ENCODE data around the gene DLGAP3. TPM values are rescaled to one million over a fixed set of nuclear protein-coding genes. Genes with fewer than 3 reads are reported as not detected.

The DLGAP3 gene
- total and polyA plus RNA-seq, 2 of the 13 experiments (the other 11 are each of a cell fraction or from before 2014, with no cell fraction given): 0.03 to 0.04 TPM

GRCh38 chr1:34859446-34860200, 69.8 kb downstream of the DLGAP3 start, which contains the start of gene SMIM12 (continued):
- peak; percentile 64 for TF ChIP-seq TBL1XR1 (IDR thresholded peaks at IDR 0.05; ENCODE audit: borderline replicate concordance, low read length, partially characterized antibody)
- peak; percentile 71; the same call in 1 of the 2 replicates for TF ChIP-seq ZNF335 (CRISPR knock-in tag; IDR thresholded peaks at IDR 0.05)
- no peak for TF ChIP-seq ZNF761 (CRISPR knock-in tag; conservative IDR thresholded peaks at IDR 0.05)
- TF ChIP-seq KLF16 (CRISPR knock-in tag; IDR thresholded peaks at IDR 0.05): peak in 1 of 2 experiments; percentile 94; a peak in 2 of 4 replicates
- TF ChIP-seq TP53 (CRISPR knock-in tag; conservative IDR thresholded peaks at IDR 0.05): no peak
- TF ChIP-seq MXD1 (CRISPR knock-in tag; IDR thresholded peaks at IDR 0.05): peak; percentile 83
- no peak for TF ChIP-seq ATM (IDR thresholded peaks at IDR 0.05; ENCODE audit: borderline replicate concordance)
- no peak for TF ChIP-seq ZNF605 (CRISPR knock-in tag; IDR thresholded peaks at IDR 0.05)
- peak; percentile 79; the same call in 1 of the 2 replicates for TF ChIP-seq ZNF546 (CRISPR knock-in tag; conservative IDR thresholded peaks at IDR 0.05)
- TF ChIP-seq ZNF207 (IDR thresholded peaks at IDR 0.05; ENCODE audit: borderline replicate concordance): no peak
- TF ChIP-seq ZMAT5 (CRISPR knock-in tag; IDR thresholded peaks at IDR 0.05; ENCODE audit: borderline replicate concordance, low read depth): no peak
- no peak for TF ChIP-seq GRHL1 (CRISPR knock-in tag; conservative IDR thresholded peaks at IDR 0.05)
- no peak for TF ChIP-seq NFATC3 (CRISPR knock-in tag; IDR thresholded peaks at IDR 0.05)
- no peak; the same call in 1 of the 2 replicates for TF ChIP-seq TMF1 (CRISPR knock-in tag; IDR thresholded peaks at IDR 0.05; ENCODE audit: low read depth)
- peak; percentile 89; the same call in 2 of the 3 replicates for TF ChIP-seq MXI1 (IDR thresholded peaks at IDR 0.05; ENCODE audit: borderline replicate concordance, low read depth, low read length)
- no peak for TF ChIP-seq ZNF3 (CRISPR knock-in tag; IDR thresholded peaks at IDR 0.05)
- no peak for TF ChIP-seq ZBTB3 (CRISPR knock-in tag; IDR thresholded peaks at IDR 0.05; ENCODE audit: borderline replicate concordance, low read depth)
- TF ChIP-seq TARDBP (CRISPR knock-in tag; IDR thresholded peaks at IDR 0.05): peak; percentile 93
- no peak for TF ChIP-seq NONO (IDR thresholded peaks at IDR 0.05)
- TF ChIP-seq NONO (CRISPR knock-in tag; conservative IDR thresholded peaks at IDR 0.05): peak; percentile 90
- TF ChIP-seq MTA3 (CRISPR knock-in tag; IDR thresholded peaks at IDR 0.05): no peak
- no peak for TF ChIP-seq SCMH1 (CRISPR knock-in tag; IDR thresholded peaks at IDR 0.05; ENCODE audit: borderline replicate concordance)
- peak; percentile 78 for TF ChIP-seq ESRRA (CRISPR knock-in tag; IDR thresholded peaks at IDR 0.05; ENCODE audit: low read depth)
- no peak for TF ChIP-seq ZFP36L1 (CRISPR knock-in tag; IDR thresholded peaks at IDR 0.05)
- peak; percentile 93 for TF ChIP-seq RFXAP (CRISPR knock-in tag; IDR thresholded peaks at IDR 0.05; ENCODE audit: borderline replicate concordance)
- TF ChIP-seq GLI4 (CRISPR knock-in tag; IDR thresholded peaks at IDR 0.05; ENCODE audit: borderline replicate concordance): no peak; the same call in 1 of the 2 replicates
- TF ChIP-seq SRSF9 (IDR thresholded peaks at IDR 0.05; ENCODE audit: borderline replicate concordance, insufficient read depth, low read depth, low read length, poor library complexity, severe bottlenecking): no peak
- TF ChIP-seq EEA1 (CRISPR knock-in tag; IDR thresholded peaks at IDR 0.05; ENCODE audit: borderline replicate concordance): peak; percentile 45; the same call in 1 of the 2 replicates
- 0 out of 2 replicates have a peak, but pooled peaks have one; percentile 66 for TF ChIP-seq ZNF230 (CRISPR knock-in tag; IDR thresholded peaks at IDR 0.05)
- peak; percentile 96 for TF ChIP-seq DMAP1 (CRISPR knock-in tag; IDR thresholded peaks at IDR 0.05)

Data from HepG2 (cell line).